ENCODE data around the gene PPM1B.
"Not testable (repeated sequence)": the region's sequence is repeated elsewhere in the genome, so short reads cannot be mapped to it uniquely, and the experiment has no call there.

PPM1B gene

DNA sequence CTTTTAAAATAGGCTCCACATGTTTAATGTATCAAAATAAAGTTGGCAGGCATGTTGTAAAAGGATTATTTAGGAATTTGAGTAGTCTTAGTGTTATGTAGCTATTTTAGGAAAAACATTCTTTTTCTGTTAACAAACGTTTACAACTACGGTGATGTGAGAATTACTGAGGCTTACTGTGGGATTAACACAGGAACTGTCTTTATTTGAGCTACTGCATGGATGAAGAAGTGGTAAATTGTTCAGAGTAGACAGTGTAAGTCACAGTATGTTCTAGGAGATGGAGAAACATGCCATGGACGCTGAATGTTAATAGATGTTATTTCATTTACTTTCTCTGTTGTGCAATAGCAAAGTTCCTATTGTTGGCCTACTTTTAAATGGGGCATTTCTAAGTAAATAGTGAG lies 1.6 kb downstream of the PPM1B start:
- DNase-seq, result peak in 1 of 2 experiments; percentile 52
- TF ChIP-seq POLR2A (IDR thresholded peaks at IDR 0.05; ENCODE audit: low read length) (no peak), GATA1 (IDR thresholded peaks at IDR 0.05; ENCODE audit: low read depth, low read length) (no peak)

DNA sequence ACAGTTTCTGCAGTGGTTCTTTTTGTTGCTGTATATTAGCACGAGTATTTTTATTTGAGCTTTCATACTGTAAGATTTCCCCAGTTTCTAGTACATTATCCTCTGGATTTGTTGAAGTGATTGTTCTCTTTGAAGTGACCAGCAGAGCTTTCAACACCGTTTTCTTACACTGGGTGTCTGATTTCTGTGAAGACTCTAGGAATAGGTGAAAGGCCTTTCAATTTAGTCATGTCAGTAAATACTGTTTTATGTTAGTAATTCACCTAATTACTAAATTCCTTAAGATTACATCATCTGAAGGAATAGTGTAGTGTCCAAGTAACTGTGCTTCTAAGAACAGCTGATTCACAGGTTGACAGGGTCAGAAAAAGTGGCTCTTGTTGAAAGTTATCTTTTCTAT lies 2.3 kb downstream of the PPM1B start:
- TF ChIP-seq GATA1 (IDR thresholded peaks at IDR 0.05; ENCODE audit: low read depth, low read length), result no peak
- TF ChIP-seq POLR2A (IDR thresholded peaks at IDR 0.05; ENCODE audit: low read length), result no peak
- peak in 1 of 2 experiments; percentile 28 for DNase-seq

DNA sequence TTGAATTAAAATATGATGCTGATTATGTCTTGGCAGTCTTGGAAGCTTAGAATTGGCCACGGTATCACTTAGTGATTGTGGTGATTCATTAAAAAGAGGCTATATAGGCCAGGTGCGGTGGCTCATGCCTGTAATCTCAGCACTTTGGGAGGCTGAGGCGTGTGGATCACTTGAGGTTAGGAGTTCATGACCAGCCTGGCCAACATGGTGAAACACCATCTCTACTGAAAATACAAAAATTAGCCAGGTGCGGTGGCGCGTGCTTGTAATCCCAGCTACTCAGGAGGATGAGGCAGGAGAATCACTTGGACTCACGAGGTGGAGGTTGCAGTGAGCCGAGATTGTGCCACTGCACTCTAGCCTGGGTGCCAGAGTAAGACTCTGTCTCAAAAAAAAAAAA lies 2.8 kb downstream of the PPM1B start:
- DNase-seq, result not testable (repeated sequence)

DNA sequence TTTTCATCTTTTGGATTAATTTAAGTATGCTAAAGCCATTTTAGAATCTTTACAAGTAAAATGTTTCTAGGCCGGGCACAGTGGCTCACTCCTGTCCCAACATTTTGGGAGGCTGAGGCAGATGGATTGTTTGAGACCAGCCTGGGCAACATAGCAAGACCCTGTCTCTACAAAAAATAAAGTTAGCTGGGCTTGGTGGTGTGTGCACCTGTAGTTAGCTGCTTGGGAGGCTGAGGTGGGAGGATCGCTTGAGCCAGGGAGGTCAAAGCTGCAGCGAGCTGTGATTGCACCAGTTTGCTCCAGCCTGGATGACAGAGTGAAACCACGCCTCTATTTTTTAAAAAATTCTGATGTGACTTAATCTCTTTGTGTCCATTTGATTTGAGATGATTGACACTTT lies 3.9 kb downstream of the PPM1B start:
- TF ChIP-seq GATA1 (IDR thresholded peaks at IDR 0.05; ENCODE audit: low read depth, low read length) (no peak), POLR2A (IDR thresholded peaks at IDR 0.05; ENCODE audit: low read length) (no peak)
- no peak for DNase-seq

GRCh38 chr2:44178950-44179349 lies 10.3 kb downstream of the PPM1B start:
- no peak for DNase-seq
- no peak for TF ChIP-seq GATA1 (IDR thresholded peaks at IDR 0.05; ENCODE audit: low read depth, low read length)
- no peak for TF ChIP-seq POLR2A (IDR thresholded peaks at IDR 0.05; ENCODE audit: low read length)

GRCh38 chr2:44181648-44182047 lies 13.0 kb downstream of the PPM1B start:
- TF ChIP-seq GATA1 (IDR thresholded peaks at IDR 0.05; ENCODE audit: low read depth, low read length) (no peak), POLR2A (IDR thresholded peaks at IDR 0.05; ENCODE audit: low read length) (no peak)
- DNase-seq, result no peak

DNA sequence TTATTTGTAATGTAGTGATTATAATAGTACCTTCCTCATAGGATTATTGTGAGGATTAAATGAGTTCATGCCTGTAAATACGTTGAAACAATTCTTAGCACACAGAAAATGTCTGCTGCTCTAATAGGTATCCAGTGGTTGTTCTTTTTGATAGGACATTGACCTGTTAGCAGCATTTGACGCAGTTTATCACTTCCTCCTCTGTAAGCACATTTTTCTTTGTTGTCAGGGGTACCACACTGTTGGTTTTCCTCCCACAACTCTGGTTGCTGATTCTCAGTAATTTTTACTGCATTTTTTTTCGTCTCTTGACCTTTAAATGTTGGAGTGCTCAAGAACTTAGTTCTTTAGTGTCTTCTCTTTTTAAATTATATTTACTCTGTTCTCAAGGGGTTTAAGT lies 15.4 kb downstream of the PPM1B start:
- TF ChIP-seq GATA1 (IDR thresholded peaks at IDR 0.05; ENCODE audit: low read depth, low read length) (no peak), POLR2A (IDR thresholded peaks at IDR 0.05; ENCODE audit: low read length) (no peak)
- DNase-seq, result no peak

- DNase-seq, result no peak
- no peak for TF ChIP-seq POLR2A (IDR thresholded peaks at IDR 0.05; ENCODE audit: low read length)
- TF ChIP-seq GATA1 (IDR thresholded peaks at IDR 0.05; ENCODE audit: low read depth, low read length), result no peak
Observed at GRCh38 chr2:44186810-44187209, 18.1 kb downstream of the PPM1B start.

DNA sequence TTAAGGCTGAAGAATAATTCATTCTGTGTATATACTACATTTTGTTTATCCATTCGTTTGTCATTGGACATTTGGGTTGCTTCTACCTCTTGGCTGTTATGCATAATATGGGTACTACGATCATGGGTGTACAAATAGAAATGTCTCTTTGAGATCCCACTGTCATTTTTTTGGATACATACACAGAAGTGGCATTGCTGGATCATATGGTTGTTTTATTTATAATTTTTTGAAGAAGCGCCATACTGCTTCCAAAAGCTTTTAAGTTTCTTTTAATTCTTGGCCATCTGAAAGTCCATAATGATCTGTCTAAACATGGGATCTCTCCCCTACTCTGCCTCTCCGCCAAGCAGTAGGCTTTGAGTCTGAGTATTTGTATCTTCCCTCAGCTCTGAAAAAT lies 18.6 kb downstream of the PPM1B start:
- no peak for DNase-seq
- TF ChIP-seq GATA1 (IDR thresholded peaks at IDR 0.05; ENCODE audit: low read depth, low read length) (no peak), POLR2A (IDR thresholded peaks at IDR 0.05; ENCODE audit: low read length) (no peak)

GRCh38 chr2:44188696-44189095 lies 20.0 kb downstream of the PPM1B start:
- no peak for TF ChIP-seq GATA1 (IDR thresholded peaks at IDR 0.05; ENCODE audit: low read depth, low read length)
- TF ChIP-seq POLR2A (IDR thresholded peaks at IDR 0.05; ENCODE audit: low read length), result no peak

GRCh38 chr2:44189104-44189503 lies 20.4 kb downstream of the PPM1B start:
- DNase-seq, result no peak
- no peak for TF ChIP-seq GATA1 (IDR thresholded peaks at IDR 0.05; ENCODE audit: low read depth, low read length)
- no peak for TF ChIP-seq POLR2A (IDR thresholded peaks at IDR 0.05; ENCODE audit: low read length)

More at GRCh38 chr2:44188696-44189095, 20.0 kb downstream of the PPM1B start:
- no peak for DNase-seq

- DNase-seq, result no peak
- TF ChIP-seq GATA1 (IDR thresholded peaks at IDR 0.05; ENCODE audit: low read depth, low read length), result no peak
- TF ChIP-seq POLR2A (IDR thresholded peaks at IDR 0.05; ENCODE audit: low read length), result no peak
Observed at GRCh38 chr2:44190526-44190925, 21.9 kb downstream of the PPM1B start.

GRCh38 chr2:44191739-44192138 lies 23.1 kb downstream of the PPM1B start:
- TF ChIP-seq POLR2A (IDR thresholded peaks at IDR 0.05; ENCODE audit: low read length), result no peak
- TF ChIP-seq GATA1 (IDR thresholded peaks at IDR 0.05; ENCODE audit: low read depth, low read length), result no peak
- no peak for DNase-seq

- TF ChIP-seq GATA1 (IDR thresholded peaks at IDR 0.05; ENCODE audit: low read depth, low read length) (no peak), POLR2A (IDR thresholded peaks at IDR 0.05; ENCODE audit: low read length) (no peak)
- no peak for DNase-seq
Observed at GRCh38 chr2:44192646-44193045, 24.0 kb downstream of the PPM1B start.

DNA sequence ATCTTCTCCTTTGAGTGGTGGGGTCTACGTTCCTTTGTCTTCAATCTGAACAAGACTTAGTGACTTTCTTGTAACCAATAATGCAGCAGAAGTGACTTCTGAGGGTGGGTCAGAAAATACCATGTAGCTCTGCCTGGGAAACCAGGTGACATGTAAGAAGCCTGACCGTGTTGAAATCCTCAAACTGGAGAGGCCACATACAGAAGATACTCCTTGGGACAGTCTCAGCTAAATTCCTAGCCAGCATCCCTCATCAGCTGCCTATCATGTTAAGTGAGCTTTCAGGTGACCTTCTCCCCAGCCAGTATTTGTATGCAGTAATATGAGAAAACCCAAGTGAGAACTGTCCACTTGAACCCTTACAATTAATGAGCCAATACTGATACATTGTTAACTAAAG lies 27.0 kb downstream of the PPM1B start:
- no peak for DNase-seq
- no peak for TF ChIP-seq POLR2A (IDR thresholded peaks at IDR 0.05; ENCODE audit: low read length)
- TF ChIP-seq GATA1 (IDR thresholded peaks at IDR 0.05; ENCODE audit: low read depth, low read length), result no peak

DNA sequence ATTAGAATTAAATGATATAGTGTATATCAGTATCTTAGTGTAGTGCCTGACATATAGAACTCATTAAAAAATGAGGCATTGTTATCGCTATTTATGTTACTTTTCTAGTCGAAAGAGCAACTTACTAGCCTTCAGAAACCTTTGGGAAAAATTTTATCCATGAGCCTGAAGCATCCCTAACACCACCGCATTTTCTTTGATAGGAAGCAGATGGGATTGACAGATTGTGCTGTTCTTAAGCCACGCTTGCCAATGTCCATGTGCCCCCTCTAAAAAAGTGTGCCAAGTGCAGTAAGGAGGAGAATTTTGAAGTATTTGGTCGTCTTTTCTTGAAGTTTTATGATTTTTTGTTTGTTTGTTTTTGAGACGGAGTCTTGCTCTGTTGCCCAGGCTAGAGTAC lies 29.1 kb downstream of the PPM1B start:
- no peak for DNase-seq
- TF ChIP-seq GATA1 (IDR thresholded peaks at IDR 0.05; ENCODE audit: low read depth, low read length) (no peak), POLR2A (IDR thresholded peaks at IDR 0.05; ENCODE audit: low read length) (no peak)
